ENCODE results near the gene HNF1A. TPM values are rescaled to one million over a fixed set of nuclear protein-coding genes. Genes with fewer than 3 reads are reported as not detected.

HNF1A gene
- total RNA-seq, 1 donor from 2014 or later = not detected

DNA sequence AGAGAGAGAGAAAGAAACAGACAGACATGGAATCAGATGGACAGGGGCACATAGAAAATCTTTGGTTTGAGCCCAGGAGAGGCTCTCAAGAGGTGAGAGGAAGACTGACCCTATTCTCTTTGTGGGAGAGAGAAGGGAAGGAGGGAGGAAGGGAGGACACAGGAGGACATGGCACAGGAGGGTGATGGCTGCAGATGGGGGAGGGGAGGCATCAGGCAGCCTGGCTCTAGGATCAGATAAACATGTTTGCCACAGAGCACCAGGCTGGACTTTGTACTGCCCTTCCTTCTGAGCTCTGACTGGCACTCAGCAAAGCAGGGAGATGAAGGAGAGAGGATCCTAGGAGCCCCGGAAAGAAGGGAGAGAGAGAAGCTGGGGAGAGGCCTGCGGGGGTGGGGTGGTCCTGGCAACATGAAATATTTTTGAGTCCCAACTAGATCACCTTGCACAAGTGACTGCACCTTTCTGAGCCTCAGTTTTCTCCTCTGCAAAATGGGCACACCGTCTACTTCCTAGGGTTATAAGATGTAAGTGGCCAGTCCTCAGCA, 6.1 kb downstream of the HNF1A start:
- no peak for DNase-seq (ENCODE audit: low read depth, low spot score)

DNA sequence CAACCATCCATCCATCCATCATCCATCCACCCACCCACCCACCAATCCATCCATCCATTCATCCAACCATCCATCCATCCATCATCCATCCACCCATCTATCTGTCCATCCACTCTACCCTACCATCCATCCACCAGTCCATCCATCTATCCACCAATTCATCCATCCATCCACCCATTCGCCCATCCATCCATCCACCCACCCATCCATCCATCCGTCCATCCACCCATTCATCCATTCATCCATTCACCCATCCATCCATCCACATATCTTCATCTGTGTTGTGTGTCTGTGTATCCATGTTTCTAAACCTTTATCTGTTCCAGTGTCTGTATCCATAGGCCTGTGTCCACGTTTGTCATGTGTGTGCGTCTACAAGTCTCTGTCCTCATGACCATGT, 9.9 kb downstream of the HNF1A start:
- no peak for DNase-seq (ENCODE audit: low read depth, low spot score)

DNA sequence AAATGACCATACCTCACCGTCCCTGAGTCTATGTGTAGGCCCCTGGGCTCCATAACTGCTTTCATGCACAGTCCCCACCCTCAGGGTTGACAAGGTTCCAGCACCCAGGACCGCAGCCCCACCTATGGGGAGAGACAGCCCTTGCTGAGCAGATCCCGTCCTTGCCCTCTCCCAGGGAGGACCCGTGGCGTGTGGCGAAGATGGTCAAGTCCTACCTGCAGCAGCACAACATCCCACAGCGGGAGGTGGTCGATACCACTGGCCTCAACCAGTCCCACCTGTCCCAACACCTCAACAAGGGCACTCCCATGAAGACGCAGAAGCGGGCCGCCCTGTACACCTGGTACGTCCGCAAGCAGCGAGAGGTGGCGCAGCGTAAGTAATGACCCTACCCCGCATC, 10.3 kb downstream of the HNF1A start:
- no peak for DNase-seq (ENCODE audit: low read depth, low spot score)

DNA sequence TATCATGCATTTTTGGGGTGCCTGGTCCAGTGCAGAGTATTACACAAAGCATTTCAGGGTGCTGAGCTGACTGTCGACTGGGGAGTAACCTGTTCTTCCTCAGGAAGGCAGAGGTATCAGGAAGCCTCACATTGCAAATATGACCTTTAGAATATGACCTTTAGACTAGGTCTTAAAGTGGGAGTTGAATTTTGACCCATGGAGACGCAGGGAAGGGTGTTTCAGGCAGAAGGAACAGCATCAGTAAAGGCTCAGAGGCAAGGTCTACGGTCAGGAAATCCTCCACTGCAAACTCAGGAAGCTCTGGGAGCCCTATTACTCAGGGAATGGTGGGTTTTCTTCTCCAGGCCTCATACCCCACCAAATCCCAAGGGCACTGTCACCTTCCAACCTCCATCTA, 11.3 kb downstream of the HNF1A start:
- DNase-seq (ENCODE audit: low read depth, low spot score) = no peak

DNA sequence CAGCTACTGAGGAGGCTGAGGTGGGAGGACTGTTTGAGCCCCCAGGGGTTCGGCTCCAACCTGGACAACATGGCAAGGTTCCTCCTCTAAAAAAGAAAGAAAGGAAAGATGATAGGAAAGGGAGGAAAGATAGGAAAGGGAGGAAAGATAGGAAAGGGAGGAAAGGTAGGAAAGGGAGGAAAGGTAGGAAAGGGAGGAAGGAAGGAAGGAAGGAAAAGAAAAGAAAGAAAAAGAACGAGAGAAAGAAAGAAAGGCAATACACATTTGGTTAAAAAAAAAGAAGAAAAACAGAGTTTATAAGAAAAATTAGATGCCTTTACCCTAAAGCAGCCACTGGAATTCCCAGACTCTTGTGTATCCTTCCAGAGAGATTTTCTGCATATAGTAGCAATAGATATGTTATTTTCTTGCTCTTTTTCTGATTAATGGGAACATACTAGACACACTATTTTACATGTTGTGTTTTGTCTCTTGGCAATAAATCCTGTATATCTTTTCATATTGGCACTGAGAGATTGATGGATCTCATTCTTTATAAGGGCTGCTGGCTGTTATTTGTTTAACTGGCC, 12.2 kb downstream of the HNF1A start:
- DNase-seq (ENCODE audit: low read depth, low spot score) = no peak

DNA sequence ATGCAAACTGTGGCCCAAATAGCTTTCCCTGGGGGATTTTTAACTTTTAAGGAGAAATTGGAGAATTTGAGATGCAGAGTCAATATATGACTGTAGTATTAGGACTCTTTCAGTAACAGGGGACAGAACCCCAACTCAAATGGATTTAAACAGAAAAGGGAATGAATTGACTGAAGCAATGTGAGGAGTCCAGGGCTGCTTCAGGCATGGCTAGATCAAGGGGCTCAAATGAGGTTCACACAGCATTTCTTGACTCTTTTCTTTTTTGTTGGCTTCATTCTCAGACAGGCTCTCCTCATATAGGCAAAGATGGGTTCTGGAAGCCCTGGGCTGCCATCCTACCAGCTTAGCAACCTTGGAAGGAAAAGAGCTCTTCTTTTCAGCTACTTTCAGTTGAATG, 13.6 kb downstream of the HNF1A start:
- no peak for DNase-seq (ENCODE audit: low read depth, low spot score)

DNA sequence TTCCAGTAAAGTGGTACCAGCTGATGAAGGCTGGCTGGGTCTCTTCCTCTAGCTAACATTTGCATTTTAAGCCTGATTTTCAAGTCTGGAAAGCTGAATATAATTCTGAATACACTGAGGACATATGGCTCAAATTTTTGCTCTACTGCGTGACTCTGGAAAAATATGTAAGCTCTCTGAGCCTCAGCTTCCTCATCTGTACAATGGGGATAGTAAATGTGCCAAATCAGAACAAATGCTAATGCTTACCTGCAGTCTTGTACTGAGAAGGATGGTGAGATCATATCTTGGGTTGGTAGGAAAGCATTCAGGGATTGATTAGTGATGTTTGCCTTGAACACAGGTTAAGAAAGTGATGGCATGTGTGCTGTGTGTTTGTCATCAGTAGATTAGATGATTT, 14.6 kb downstream of the HNF1A start:
- DNase-seq (ENCODE audit: low read depth, low spot score) = no peak

DNA sequence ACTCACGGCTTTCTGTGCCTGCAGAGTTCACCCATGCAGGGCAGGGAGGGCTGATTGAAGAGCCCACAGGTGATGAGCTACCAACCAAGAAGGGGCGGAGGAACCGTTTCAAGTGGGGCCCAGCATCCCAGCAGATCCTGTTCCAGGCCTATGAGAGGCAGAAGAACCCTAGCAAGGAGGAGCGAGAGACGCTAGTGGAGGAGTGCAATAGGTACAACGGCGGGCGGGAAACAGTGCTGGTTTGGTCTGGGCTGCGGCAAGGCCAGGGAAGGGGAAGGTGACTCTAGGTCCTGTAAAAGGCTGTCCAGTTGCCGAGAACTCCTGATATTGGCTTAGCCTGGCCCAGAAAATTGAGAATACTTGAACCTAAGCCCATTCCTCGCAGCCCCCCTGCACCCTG, 15.2 kb downstream of the HNF1A start:
- no peak for DNase-seq (ENCODE audit: low read depth, low spot score)

DNA sequence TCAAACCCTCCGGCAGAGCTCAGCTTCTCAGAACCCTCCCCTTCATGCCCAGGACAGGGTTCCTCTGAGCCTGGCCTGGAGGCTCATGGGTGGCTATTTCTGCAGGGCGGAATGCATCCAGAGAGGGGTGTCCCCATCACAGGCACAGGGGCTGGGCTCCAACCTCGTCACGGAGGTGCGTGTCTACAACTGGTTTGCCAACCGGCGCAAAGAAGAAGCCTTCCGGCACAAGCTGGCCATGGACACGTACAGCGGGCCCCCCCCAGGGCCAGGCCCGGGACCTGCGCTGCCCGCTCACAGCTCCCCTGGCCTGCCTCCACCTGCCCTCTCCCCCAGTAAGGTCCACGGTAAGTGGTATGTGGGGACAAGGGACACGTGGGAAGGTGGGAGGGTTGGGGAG, 15.7 kb downstream of the HNF1A start:
- no peak for DNase-seq (ENCODE audit: low read depth, low spot score)

DNA sequence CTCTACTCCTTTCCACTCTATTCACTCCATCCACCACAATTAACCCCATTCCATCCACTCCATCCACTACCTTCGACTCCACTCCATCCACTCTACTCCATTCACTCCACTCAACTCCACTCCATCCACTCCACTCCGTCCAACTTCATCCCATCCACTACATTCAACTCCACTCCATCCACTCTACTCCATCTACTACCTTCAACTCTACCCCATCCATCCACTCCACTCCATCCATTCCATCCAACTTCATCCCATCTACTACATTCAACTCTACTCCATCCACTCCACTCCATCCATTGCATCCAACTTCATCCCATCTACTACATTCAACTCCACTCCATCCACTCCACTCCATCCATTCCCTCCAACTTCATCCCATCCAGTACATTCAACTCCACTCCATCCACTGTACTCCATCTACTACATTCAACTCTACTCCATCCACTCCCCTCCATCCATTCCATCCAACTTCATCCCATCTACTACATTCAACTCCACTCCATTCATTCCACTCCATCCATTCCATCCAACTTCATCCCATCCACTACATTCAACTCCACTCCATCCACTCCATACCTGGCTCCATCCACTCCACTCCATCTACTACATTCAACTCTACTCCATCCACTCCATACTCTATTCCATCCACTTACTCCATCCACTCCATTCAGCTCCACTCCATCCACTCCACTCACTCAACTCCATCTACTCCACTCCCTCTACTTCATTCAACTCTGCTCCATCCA, 16.4 kb downstream of the HNF1A start:
- no peak for DNase-seq (ENCODE audit: low read depth, low spot score)

DNA sequence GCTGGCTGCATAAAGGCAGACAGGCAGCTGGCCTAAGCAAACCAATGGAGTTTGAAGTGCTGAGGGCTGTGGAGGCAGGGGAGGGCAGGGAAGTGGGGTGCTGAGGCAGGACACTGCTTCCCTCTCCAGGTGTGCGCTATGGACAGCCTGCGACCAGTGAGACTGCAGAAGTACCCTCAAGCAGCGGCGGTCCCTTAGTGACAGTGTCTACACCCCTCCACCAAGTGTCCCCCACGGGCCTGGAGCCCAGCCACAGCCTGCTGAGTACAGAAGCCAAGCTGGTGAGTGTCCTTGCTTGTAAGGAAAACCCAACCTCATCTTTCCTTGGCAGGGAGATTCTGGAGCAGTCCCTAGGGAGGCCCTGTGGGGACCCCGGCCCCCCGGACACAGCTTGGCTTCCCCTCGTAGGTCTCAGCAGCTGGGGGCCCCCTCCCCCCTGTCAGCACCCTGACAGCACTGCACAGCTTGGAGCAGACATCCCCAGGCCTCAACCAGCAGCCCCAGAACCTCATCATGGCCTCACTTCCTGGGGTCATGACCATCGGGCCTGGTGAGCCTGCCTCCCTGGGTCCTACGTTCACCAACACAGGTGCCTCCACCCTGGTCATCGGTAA, 17.9 kb downstream of the HNF1A start:
- DNase-seq (ENCODE audit: low read depth, low spot score) = no peak

DNA sequence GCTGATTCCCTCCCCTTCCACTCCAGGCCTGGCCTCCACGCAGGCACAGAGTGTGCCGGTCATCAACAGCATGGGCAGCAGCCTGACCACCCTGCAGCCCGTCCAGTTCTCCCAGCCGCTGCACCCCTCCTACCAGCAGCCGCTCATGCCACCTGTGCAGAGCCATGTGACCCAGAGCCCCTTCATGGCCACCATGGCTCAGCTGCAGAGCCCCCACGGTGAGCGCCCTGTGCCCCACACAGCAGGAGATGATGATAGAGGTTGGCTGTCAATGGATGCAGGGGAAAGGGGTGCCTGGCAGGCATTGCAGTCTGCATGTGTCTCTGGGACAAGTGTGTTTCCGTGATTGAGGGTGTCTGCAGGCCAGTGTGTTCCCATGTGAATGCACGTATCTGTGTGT, 19.1 kb downstream of the HNF1A start:
- DNase-seq (ENCODE audit: low read depth, low spot score) = no peak

DNA sequence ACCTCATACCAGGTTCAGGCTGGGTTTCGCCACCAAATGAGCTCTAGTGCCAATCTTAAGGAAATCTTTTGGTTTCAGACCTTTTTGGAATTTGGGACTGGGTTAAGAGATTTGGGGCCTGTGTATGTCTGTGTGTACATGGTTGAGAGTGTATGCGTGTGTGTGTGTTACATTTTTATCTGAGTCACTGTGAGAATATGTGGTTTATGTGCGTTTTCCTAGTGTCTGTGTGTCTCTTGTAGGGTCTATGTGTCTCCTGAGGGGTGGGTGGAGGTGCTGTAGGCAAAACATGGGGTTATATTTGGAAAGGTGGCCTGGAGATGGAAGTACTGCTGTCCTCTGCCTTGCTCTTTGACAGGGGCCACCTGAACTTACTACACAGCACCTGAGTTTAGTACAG, 20.1 kb downstream of the HNF1A start:
- DNase-seq (ENCODE audit: low read depth, low spot score) = no peak

DNA sequence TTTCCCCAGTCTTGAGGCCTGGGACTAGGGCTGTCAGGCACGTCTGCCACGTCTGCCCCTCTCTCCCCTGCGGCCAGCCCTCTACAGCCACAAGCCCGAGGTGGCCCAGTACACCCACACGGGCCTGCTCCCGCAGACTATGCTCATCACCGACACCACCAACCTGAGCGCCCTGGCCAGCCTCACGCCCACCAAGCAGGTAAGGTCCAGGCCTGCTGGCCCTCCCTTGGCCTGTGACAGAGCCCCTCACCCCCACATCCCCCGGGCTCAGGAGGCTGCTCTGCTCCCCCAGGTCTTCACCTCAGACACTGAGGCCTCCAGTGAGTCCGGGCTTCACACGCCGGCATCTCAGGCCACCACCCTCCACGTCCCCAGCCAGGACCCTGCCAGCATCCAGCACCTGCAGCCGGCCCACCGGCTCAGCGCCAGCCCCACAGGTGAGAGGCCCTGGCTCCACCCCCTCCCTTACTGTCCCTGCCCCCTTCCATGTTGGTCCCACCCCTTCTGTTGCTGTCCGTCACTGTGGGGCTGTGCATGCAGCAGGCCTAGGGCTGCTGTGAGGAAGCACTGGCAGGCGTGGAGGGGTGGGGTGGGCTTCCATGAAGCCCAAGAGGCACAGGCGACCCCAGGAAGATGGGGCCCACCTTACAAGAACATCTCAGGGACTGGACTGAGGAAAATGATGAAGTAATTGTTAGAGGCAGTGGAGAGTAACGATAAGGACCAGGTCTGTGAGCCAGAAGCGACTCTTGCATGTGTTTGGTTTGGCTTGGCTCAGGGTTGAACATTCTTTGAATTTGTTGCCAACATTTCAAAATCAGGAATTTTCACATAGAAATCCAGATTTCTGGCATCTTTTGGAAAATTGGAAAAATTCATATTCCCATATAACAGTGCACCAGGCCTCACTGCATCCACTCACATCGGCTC, 21.1 kb downstream of the HNF1A start:
- DNase-seq (ENCODE audit: low read depth, low spot score) = no peak

DNA sequence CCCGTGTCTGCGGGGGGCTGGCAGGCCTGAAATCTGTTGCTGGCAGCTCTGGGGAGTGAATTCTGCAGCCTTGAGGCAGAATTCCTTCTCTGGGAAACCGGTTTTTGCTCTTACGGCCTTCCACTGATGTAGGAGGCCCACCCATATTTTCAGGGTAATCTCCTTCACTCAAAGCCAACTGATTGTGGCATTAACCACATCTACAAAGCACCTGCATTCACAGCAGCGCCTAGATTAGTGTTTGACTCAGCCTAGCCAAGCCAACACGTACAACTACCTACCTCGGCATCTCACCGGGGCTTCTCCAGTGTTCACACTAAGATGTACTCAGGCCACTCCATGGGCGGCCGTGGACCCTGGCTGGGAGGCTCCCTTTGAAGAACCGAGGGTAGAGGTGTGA, 22.2 kb downstream of the HNF1A start:
- DNase-seq (ENCODE audit: low read depth, low spot score) = no peak

DNA sequence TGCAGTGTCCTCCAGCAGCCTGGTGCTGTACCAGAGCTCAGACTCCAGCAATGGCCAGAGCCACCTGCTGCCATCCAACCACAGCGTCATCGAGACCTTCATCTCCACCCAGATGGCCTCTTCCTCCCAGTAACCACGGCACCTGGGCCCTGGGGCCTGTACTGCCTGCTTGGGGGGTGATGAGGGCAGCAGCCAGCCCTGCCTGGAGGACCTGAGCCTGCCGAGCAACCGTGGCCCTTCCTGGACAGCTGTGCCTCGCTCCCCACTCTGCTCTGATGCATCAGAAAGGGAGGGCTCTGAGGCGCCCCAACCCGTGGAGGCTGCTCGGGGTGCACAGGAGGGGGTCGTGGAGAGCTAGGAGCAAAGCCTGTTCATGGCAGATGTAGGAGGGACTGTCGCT, 22.7 kb downstream of the HNF1A start:
- DNase-seq (ENCODE audit: low read depth, low spot score) = no peak

DNA sequence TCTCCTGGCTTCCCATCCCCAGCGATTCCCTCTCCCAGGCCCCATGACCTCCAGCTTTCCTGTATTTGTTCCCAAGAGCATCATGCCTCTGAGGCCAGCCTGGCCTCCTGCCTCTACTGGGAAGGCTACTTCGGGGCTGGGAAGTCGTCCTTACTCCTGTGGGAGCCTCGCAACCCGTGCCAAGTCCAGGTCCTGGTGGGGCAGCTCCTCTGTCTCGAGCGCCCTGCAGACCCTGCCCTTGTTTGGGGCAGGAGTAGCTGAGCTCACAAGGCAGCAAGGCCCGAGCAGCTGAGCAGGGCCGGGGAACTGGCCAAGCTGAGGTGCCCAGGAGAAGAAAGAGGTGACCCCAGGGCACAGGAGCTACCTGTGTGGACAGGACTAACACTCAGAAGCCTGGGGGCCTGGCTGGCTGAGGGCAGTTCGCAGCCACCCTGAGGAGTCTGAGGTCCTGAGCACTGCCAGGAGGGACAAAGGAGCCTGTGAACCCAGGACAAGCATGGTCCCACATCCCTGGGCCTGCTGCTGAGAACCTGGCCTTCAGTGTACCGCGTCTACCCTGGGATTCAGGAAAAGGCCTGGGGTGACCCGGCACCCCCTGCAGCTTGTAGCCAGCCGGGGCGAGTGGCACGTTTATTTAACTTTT, 23.6 kb downstream of the HNF1A start:
- DNase-seq (ENCODE audit: low read depth, low spot score) = no peak

DNA sequence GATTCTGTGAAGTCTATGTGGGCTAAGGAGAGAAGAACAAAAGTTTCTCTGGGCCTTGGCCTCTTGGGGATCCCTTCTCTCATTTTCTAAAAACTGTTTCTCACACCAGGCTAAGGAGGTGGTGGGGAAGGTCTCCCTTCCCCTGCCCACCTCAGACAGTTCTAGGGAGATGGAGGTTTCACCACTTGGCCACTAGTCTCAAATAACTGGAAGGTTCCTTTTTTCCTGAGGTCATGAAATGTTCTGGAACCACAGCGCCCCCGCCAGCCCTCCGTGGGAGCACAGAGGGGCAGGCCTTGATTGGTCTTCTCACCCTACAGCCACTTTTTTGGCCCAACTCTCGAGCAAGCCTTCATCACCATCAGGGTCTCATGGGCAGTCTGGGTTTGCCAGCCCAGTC, 25.3 kb downstream of the HNF1A start:
- no peak for DNase-seq (ENCODE audit: low read depth, low spot score)

DNA sequence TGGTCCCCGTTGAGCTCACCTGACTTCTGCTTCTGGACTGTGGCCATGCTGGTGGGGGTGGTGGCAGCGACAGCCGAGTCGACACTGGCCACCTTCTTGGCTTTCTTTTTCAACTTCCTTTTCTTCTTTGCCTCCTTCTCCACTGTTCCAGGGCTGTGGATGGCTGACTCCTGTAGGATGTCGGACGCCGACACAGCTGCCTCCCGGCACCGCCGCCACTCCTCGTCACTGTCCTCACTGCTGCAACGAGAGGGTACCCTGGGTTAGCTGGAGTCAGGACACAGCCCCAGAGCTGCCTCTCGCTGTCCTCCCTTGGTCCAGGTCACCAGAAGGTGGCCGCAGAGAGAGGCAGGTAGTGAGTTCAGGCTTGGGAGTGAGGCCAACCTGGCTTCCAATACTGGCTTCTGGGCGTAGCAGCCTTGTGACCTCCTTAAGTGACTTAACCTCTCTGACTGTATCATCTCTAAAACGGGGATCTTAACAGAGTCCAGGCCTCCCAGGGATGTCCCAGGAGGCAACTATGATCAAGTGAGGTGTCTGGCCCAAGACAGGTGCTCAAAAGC, 26.0 kb downstream of the HNF1A start:
- DNase-seq (ENCODE audit: low read depth, low spot score) = no peak

DNA sequence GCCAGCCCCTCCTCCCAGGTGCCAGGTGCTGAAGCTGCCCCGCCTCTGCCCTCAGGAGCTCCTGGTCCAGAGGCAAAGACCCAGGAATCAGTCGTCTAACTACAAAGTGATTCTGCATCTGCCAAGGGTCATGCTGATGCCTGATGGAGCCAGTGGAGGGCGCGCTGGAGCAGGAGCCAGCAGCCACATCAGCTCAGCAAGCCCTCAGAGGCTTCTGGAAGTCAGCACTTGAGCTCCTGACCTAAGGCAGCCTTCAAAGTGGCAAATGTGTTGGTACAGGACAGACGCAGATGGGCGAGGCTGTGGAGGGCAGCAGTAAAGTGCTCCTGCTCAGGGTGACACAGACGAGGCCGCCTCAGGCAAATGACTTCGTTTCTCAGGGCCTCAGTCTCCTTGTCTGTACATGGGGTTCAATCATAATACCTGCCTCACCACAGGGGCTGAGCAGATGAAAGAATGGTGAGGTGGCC, 27.0 kb downstream of the HNF1A start:
- peak; percentile 13 for DNase-seq (ENCODE audit: low read depth, low spot score)

Data from pulmonary artery endothelial cell (primary cell).